Measurements from ENCODE around the gene SIGLEC12.
"Not testable (repeated sequence)": the region's sequence is repeated elsewhere in the genome, so short reads cannot be mapped to it uniquely, and the experiment has no call there.

Gene SIGLEC12

DNA sequence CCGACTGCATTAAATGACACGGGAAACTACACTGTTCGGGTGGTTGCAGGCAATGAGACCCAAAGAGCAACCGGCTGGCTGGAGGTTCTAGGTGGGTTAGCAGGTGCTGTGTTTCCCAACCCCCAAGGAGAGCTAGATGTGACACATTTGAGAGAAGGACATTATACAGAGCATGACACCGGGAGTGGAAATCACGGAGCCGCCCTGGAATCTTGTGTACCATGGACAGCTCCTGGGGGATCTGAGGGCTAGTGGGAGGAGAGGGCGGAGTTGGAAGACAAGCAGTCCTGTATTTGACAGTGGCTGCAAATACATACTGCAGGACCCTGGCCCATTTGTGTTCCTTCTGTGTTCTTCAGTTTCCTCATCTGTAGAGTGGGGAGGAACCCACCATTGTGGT lies 21.0 kb downstream of the SIGLEC12 start:
- no peak for DNase-seq (ENCODE audit: low read depth, low spot score)

- DNase-seq (ENCODE audit: low read depth, low spot score), result no peak
Observed at GRCh38 chr19:51479531-51480331, 21.9 kb downstream of the SIGLEC12 start.

DNA sequence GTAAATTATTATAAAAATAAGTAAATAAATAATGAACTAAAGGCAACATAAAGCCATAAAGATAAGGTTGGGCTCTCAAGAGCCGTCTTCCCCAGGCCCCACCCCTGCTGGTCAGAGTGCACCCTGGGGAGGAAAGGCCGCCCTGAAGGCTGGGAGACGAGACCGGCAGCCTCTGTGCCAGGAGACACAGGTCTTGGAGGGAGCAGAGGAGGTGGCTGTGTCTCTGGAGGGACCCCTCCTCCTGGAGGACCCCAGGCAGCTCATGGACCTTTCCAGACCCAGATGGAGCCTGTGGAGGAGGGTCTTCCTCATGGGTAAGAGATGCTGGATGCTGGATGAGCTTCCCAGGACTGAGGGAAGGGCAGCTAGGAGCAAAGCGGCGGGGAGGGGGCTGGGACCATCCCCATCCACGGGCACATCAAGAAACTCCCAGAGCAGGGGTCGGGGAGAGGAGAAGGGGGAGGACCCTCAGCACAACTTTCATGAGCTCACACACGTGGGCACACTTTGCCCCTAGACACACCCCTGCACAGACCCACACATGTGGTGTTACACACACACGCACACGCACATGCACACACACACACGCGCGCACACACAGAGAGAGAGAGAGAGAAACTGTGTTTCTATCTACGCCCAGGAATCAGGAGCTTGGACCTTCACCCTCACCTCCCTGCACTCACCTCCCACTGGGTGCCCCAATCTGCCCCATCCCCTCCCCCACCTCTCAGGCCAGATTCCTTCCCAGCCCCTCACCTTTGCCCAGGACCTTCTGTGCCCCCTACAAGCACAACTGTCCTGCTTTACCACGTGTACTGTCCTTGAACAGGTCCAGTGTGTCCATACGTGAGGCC lies 23.0 kb downstream of the SIGLEC12 start, which contains the start of gene CEACAM18:
Gene CEACAM18, plus strand, starts transcription at position 159 of the 854 bp plus-strand sequence.
- DNase-seq (ENCODE audit: low read depth, low spot score), result no peak

- DNase-seq (ENCODE audit: low read depth, low spot score), result no peak
Observed at GRCh38 chr19:51477344-51477743, 24.3 kb downstream of the SIGLEC12 start.

GRCh38 chr19:51476164-51476563 lies 25.4 kb downstream of the SIGLEC12 start:
- DNase-seq (ENCODE audit: low read depth, low spot score), result no peak

GRCh38 chr19:51473009-51473707 lies 28.4 kb downstream of the SIGLEC12 start:
- DNase-seq (ENCODE audit: low read depth, low spot score), result peak; percentile 71

- no peak for DNase-seq (ENCODE audit: low read depth, low spot score)
Observed at GRCh38 chr19:51472607-51473006, 29.0 kb downstream of the SIGLEC12 start.

GRCh38 chr19:51471527-51471926 lies 30.1 kb downstream of the SIGLEC12 start:
- no peak for DNase-seq (ENCODE audit: low read depth, low spot score)

GRCh38 chr19:51470966-51471365 lies 30.6 kb downstream of the SIGLEC12 start:
- no peak for DNase-seq (ENCODE audit: low read depth, low spot score)

DNA sequence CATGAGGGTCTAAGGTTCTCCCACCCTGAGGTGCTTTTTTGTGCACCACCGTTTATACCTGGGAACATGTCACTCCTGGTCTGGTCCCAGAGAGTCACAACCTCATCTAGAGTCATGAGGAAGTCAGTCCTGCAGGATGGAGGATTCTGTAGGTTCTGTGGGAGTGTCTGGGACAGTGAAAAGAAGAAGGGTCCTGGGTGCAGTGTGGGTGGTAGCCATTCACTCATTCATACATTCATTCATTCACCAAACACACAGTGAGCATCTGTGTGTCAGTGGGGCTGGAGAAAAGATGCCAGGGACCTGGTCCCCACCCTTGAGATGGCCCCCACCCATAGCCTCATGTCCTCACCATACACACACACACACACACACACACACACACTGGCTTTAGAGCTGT lies 32.0 kb downstream of the SIGLEC12 start:
- DNase-seq (ENCODE audit: low read depth, low spot score), result no peak

- DNase-seq (ENCODE audit: low read depth, low spot score), result no peak
Observed at GRCh38 chr19:51469162-51469561, 32.4 kb downstream of the SIGLEC12 start.

DNA sequence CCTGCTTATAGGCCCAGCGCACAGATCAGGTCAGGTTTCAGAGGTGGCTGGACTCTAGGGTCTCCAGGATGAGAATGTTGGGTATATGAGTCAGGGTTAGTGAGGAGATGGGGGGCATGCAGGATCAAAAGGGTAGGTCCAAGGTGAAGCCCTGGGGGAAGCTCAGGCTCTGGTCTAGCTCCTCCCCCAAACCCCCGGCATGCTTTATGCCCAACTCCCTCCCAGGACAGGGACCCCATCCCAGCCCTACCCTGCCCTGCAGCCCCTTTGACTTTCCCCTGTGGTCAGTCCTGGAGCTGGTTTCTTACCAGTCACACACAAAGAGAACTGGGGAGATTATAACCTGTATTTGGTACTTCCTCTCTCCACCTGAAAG lies 33.1 kb downstream of the SIGLEC12 start:
- no peak for DNase-seq (ENCODE audit: low read depth, low spot score)

GRCh38 chr19:51467864-51468544 lies 33.6 kb downstream of the SIGLEC12 start:
- DNase-seq (ENCODE audit: low read depth, low spot score), result no peak

DNA sequence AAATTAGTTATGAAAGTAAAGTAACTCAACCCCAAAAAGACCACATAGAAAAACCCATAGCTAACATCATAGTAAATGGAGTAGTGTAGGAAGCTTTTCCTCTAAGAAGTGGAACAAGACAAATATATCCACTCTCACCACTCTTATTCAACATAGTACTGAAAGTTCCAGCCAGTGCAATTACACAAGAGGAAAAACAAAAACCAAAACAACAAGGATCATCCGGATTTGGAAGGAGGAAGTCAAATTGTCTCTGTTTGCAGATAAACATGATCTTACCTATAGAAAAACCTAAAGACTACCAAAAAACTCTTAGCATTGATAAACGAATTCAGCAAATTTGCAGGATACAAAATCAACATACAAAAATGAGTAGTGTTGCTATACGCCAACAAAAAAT lies 34.9 kb downstream of the SIGLEC12 start:
- no peak for DNase-seq (ENCODE audit: low read depth, low spot score)

GRCh38 chr19:51463976-51464581 lies 37.5 kb downstream of the SIGLEC12 start:
- DNase-seq (ENCODE audit: low read depth, low spot score), result not testable (repeated sequence)

DNA sequence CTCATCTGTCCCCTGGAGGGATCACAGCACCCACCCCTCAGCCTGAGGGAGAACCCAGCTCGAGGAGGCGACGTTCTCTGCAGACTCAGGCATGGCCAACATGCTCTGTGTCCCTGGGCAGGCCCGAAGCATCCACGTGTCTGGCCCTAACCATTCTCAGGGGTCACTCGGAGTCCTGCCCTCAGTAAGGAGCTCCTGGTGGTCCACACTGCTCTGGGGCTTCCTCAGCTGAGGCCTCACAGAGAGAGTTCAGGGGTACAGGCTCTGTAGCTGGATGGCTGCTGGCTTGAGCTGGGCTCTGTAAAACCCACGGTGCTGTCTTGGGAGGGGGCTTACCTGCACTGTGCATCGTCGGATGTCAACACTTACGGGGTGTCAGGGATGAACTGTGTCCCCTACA lies 38.9 kb downstream of the SIGLEC12 start:
- no peak for DNase-seq (ENCODE audit: low read depth, low spot score)

GRCh38 chr19:51462276-51462675 lies 39.3 kb downstream of the SIGLEC12 start:
- no peak for DNase-seq (ENCODE audit: low read depth, low spot score)

DNA sequence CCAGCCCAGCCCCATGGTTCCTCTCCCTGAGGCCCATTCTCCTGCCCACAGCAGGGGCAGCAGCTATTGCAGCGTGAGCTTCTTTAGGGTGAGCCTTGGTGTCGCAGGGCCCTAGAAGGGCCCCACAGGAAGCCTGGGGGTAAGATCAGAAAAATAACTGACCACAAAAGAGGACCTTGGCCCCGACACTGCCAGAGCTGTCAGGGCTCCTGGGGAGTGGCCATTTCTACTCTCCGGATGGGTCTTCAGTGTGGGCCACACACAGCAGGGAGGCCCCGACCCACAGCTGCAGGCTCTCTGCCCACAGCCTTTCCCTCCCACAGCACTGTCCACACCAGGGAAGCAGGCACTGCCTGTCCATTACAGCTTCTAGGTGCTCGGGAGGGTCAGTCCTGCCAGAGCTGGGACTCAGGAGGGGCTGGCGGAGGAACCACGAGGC lies 39.9 kb downstream of the SIGLEC12 start:
- no peak for DNase-seq (ENCODE audit: low read depth, low spot score)

- DNase-seq (ENCODE audit: low read depth, low spot score), result no peak
Observed at GRCh38 chr19:51460164-51460992, 41.2 kb downstream of the SIGLEC12 start.

- DNase-seq (ENCODE audit: low read depth, low spot score), result no peak
Observed at GRCh38 chr19:51458899-51459505, 42.6 kb downstream of the SIGLEC12 start.

Measured in activated CD4-positive, CD25-positive, alpha-beta regulatory T cell treated with anti-CD3 and anti-CD28 coated beads, Interleukin-2, amount 50 U/mL, for 16 hours (primary cell).